ENCODE results near the gene GFPT1. TPM values are rescaled to one million over a fixed set of nuclear protein-coding genes. Genes with fewer than 3 reads are reported as not detected.

Gene GFPT1
- total and polyA plus RNA-seq, 2 donors from 2014 or later, result 9.5 to 43.1 TPM

- peak in 2 of 5 donors; percentile 45 to 60 for DNase-seq
- Histone ChIP-seq H3K9ac (ENCODE audit: low read length in 3 of 3) (no peak overlapping the region), H3K36me3 (ENCODE audit: control insufficient read depth in 2 of 3, insufficient read depth in 3 of 3, low read length in 3 of 3) (no peaks in the 10 kb centered on the region), H3K27me3 (ENCODE audit: control insufficient read depth, insufficient read depth, low read length) (no peaks in the 10 kb centered on the region), H3K27ac (ENCODE audit: low read depth in 2 of 2, low read length in 2 of 2) (no peak overlapping the region), H3K4me1 (ENCODE audit: control insufficient read depth in 2 of 3, insufficient read depth in 2 of 3, low read depth in 1 of 3, low read length in 3 of 3) (peaks cover 0 to 9% (median 3%) of the 10 kb centered on the region in 3 donors), H3K4me3 (ENCODE audit: low read length in 3 of 3) (no peak overlapping the region), H3K9me3 (ENCODE audit: control insufficient read depth in 2 of 3, insufficient read depth in 1 of 3, low read length in 3 of 3) (no peaks in the 10 kb centered on the region)
- no peak for TF ChIP-seq CTCF (IDR thresholded peaks at IDR 0.05; ENCODE audit: borderline replicate concordance, extremely low read depth, insufficient read depth)
- no peak for FAIRE-seq
- intact Hi-C loops (cut with DNase I), result no loop called here
Measured at GRCh38 chr2:69382547-69382946, 4.5 kb downstream of the GFPT1 start.

- intact Hi-C loops (cut with DNase I), result no loop called here
- Histone ChIP-seq H3K9me3 (ENCODE audit: control insufficient read depth in 2 of 3, insufficient read depth in 1 of 3, low read length in 3 of 3) (no peaks in the 10 kb centered on the region), H3K36me3 (ENCODE audit: control insufficient read depth in 2 of 3, insufficient read depth in 3 of 3, low read length in 3 of 3) (no peaks in the 10 kb centered on the region), H3K4me3 (ENCODE audit: low read length in 3 of 3) (no peak overlapping the region), H3K4me1 (ENCODE audit: control insufficient read depth in 2 of 3, insufficient read depth in 2 of 3, low read depth in 1 of 3, low read length in 3 of 3) (peaks cover 0 to 9% (median 3%) of the 10 kb centered on the region in 3 donors), H3K27ac (ENCODE audit: low read depth in 2 of 2, low read length in 2 of 2) (no peak overlapping the region), H3K27me3 (ENCODE audit: control insufficient read depth, insufficient read depth, low read length) (no peaks in the 10 kb centered on the region), H3K9ac (ENCODE audit: low read length in 3 of 3) (no peak overlapping the region)
- no peak for DNase-seq
- no peak for FAIRE-seq
- TF ChIP-seq CTCF (IDR thresholded peaks at IDR 0.05; ENCODE audit: borderline replicate concordance, extremely low read depth, insufficient read depth), result no peak
Measured at GRCh38 chr2:69381337-69381737, 5.7 kb downstream of the GFPT1 start.

- H3K9ac ChIP-seq (ENCODE audit: low read length in 3 of 3), result no peak overlapping the region
- H3K36me3 ChIP-seq (ENCODE audit: control insufficient read depth in 2 of 3, insufficient read depth in 3 of 3, low read length in 3 of 3), result no peaks in the 10 kb centered on the region
- FAIRE-seq, result no peak
- intact Hi-C loops (cut with DNase I), result no loop called here
- H3K9me3 ChIP-seq (ENCODE audit: control insufficient read depth in 2 of 3, insufficient read depth in 1 of 3, low read length in 3 of 3), result no peaks in the 10 kb centered on the region
- DNase-seq, result no peak
- H3K4me3 ChIP-seq (ENCODE audit: low read length in 3 of 3), result no peak overlapping the region
- no peaks in the 10 kb centered on the region for H3K27me3 ChIP-seq (ENCODE audit: control insufficient read depth, insufficient read depth, low read length)
- H3K4me1 ChIP-seq (ENCODE audit: control insufficient read depth in 2 of 3, insufficient read depth in 2 of 3, low read depth in 1 of 3, low read length in 3 of 3), result peaks cover 0 to 9% (median 3%) of the 10 kb centered on the region in 3 donors
- TF ChIP-seq CTCF (IDR thresholded peaks at IDR 0.05; ENCODE audit: borderline replicate concordance, extremely low read depth, insufficient read depth), result no peak
- H3K27ac ChIP-seq (ENCODE audit: low read depth in 2 of 2, low read length in 2 of 2), result no peak overlapping the region
Measured at GRCh38 chr2:69380072-69380917, 6.7 kb downstream of the GFPT1 start.
